Activated CD4-positive, alpha-beta T cell treated with anti-CD3 and anti-CD28 coated beads, Interleukin-2, amount 10 ng/mL, durations not matched to agents 24 days and 14 days (primary cell): Measurements from ENCODE around the gene CA5A. TPM values are rescaled to one million over a fixed set of nuclear protein-coding genes. Genes with fewer than 3 reads are reported as not detected.

Source experiments
- DNase-seq: peaks from one replicate; pipeline ENCODE4 v3.0.0; 2022
- H3K27ac Mint-ChIP-seq: one replicate; pipeline ENCODE4 v1.8.0; 2022; ENCODE audit warnings: mild to moderate bottlenecking, mixed read lengths
- H3K27me3 Mint-ChIP-seq: one replicate; pipeline ENCODE4 v1.8.0; 2022; ENCODE audit warnings: mixed read lengths
- H3K36me3 Mint-ChIP-seq: one replicate; pipeline ENCODE4 v1.8.0; 2022; ENCODE audit warnings: low read depth, mild to moderate bottlenecking, mixed read lengths
- H3K4me1 Mint-ChIP-seq: one replicate; pipeline ENCODE4 v1.8.0; 2021; ENCODE audit warnings: mixed read lengths
- H3K4me3 Mint-ChIP-seq: one replicate; pipeline ENCODE4 v1.8.0; 2022; ENCODE audit warnings: mild to moderate bottlenecking, moderate library complexity, mixed read lengths
- H3K9me3 Mint-ChIP-seq: one replicate; pipeline ENCODE4 v1.8.0; 2021; ENCODE audit warnings: mixed read lengths
- intact Hi-C: fragments of 100-400 bp; cut with micrococcal nuclease; formaldehyde crosslinking; loops from one replicate; pipeline ENCODE4 v1.15.1; 2023
- total RNA-seq: library from RNA; stranded (reverse); gene quantifications from 2 replicates; pipeline ENCODE4 v1.2.3, GENCODE V29; 2022

The CA5A gene
- total RNA-seq, 1 donor from 2014 or later: not detected

GRCh38 chr16:87973717-87974116 lies 37.4 kb upstream of the CA5A start:
- Mint-ChIP-seq H3K36me3 (peaks cover 70% of the 10 kb centered on the region), H3K27me3 (no peaks in the 10 kb centered on the region), H3K9me3 (peaks cover 22% of the 10 kb centered on the region), H3K4me1 (peaks cover 23% of the 10 kb centered on the region), H3K4me3 (no peak overlapping the region), H3K27ac (no peak overlapping the region)
- intact Hi-C loops: no loop called here
- no peak for DNase-seq

- Mint-ChIP-seq H3K27ac (no peak overlapping the region), H3K4me1 (peaks cover 23% of the 10 kb centered on the region), H3K9me3 (peaks cover 22% of the 10 kb centered on the region), H3K4me3 (no peak overlapping the region), H3K36me3 (peaks cover 68% of the 10 kb centered on the region), H3K27me3 (no peaks in the 10 kb centered on the region)
- DNase-seq: no peak
- intact Hi-C loops: no loop called here
Measured at GRCh38 chr16:87971933-87972332, 35.6 kb upstream of the CA5A start.

- Mint-ChIP-seq H3K4me1 (peaks cover 28% of the 10 kb centered on the region), H3K36me3 (peaks cover 56% of the 10 kb centered on the region), H3K9me3 (peaks cover 22% of the 10 kb centered on the region), H3K27me3 (no peaks in the 10 kb centered on the region), H3K27ac (no peak overlapping the region), H3K4me3 (no peak overlapping the region)
- DNase-seq: no peak
- intact Hi-C loops: no loop called here
Measured at GRCh38 chr16:87970186-87970585, 33.9 kb upstream of the CA5A start.

- peaks cover 22% of the 10 kb centered on the region for H3K9me3 Mint-ChIP-seq
- no peak overlapping the region for H3K4me3 Mint-ChIP-seq
- no peak overlapping the region for H3K27ac Mint-ChIP-seq
- peaks cover 50% of the 10 kb centered on the region for H3K36me3 Mint-ChIP-seq
- H3K27me3 Mint-ChIP-seq: no peaks in the 10 kb centered on the region
- H3K4me1 Mint-ChIP-seq: peaks cover 38% of the 10 kb centered on the region
- intact Hi-C loops: no loop called here
- no peak for DNase-seq
Measured at GRCh38 chr16:87968541-87968940, 32.2 kb upstream of the CA5A start.

GRCh38 chr16:87966685-87967185 lies 30.4 kb upstream of the CA5A start:
- intact Hi-C loops: no loop called here
- H3K27ac Mint-ChIP-seq: peak overlapping the region; percentile 72
- peaks cover 37% of the 10 kb centered on the region for H3K36me3 Mint-ChIP-seq
- H3K4me3 Mint-ChIP-seq: peak overlapping the region; percentile 23
- peaks cover 13% of the 10 kb centered on the region for H3K9me3 Mint-ChIP-seq
- H3K4me1 Mint-ChIP-seq: peaks cover 47% of the 10 kb centered on the region
- DNase-seq: peak; percentile 56
- no peaks in the 10 kb centered on the region for H3K27me3 Mint-ChIP-seq

- H3K27me3 Mint-ChIP-seq: no peaks in the 10 kb centered on the region
- peak overlapping the region; percentile 72 for H3K27ac Mint-ChIP-seq
- no peak for DNase-seq
- peaks cover 49% of the 10 kb centered on the region for H3K4me1 Mint-ChIP-seq
- intact Hi-C loops: no loop called here
- peaks cover 34% of the 10 kb centered on the region for H3K36me3 Mint-ChIP-seq
- H3K9me3 Mint-ChIP-seq: peaks cover 7% of the 10 kb centered on the region
- peak overlapping the region; percentile 23 for H3K4me3 Mint-ChIP-seq
Measured at GRCh38 chr16:87966064-87966645, 29.8 kb upstream of the CA5A start.

- Mint-ChIP-seq H3K27me3 (no peaks in the 10 kb centered on the region), H3K9me3 (peaks cover 3% of the 10 kb centered on the region), H3K27ac (peak overlapping the region; percentile 89), H3K4me3 (no peak overlapping the region), H3K4me1 (peaks cover 48% of the 10 kb centered on the region), H3K36me3 (peaks cover 27% of the 10 kb centered on the region)
- DNase-seq: no peak
- intact Hi-C loops: no loop called here
Measured at GRCh38 chr16:87965417-87965816, 29.1 kb upstream of the CA5A start.

GRCh38 chr16:87964049-87964659 lies 27.8 kb upstream of the CA5A start:
- no peak for DNase-seq
- H3K4me1 Mint-ChIP-seq: peaks cover 53% of the 10 kb centered on the region
- H3K4me3 Mint-ChIP-seq: peak overlapping the region; percentile 55
- H3K27ac Mint-ChIP-seq: peak overlapping the region; percentile 89
- no peaks in the 10 kb centered on the region for H3K9me3 Mint-ChIP-seq
- peaks cover 20% of the 10 kb centered on the region for H3K36me3 Mint-ChIP-seq
- no peaks in the 10 kb centered on the region for H3K27me3 Mint-ChIP-seq
- intact Hi-C loops: no loop called here

GRCh38 chr16:87963400-87963799 lies 27.1 kb upstream of the CA5A start:
- Mint-ChIP-seq H3K36me3 (peaks cover 15% of the 10 kb centered on the region), H3K4me3 (peak overlapping the region; percentile 55)

GRCh38 chr16:87961623-87962022 lies 25.3 kb upstream of the CA5A start:
- no peaks in the 10 kb centered on the region for H3K27me3 Mint-ChIP-seq
- peak; percentile 54 for DNase-seq
- peak overlapping the region; percentile 13 for H3K27ac Mint-ChIP-seq
- H3K9me3 Mint-ChIP-seq: no peaks in the 10 kb centered on the region
- intact Hi-C loops: loop anchor here (2.0 kb wide), 1 partner anchor 19 kb away; no protein-coding TSS in a partner anchor
- H3K36me3 Mint-ChIP-seq: peaks cover 21% of the 10 kb centered on the region
- peaks cover 68% of the 10 kb centered on the region for H3K4me1 Mint-ChIP-seq
- H3K4me3 Mint-ChIP-seq: no peak overlapping the region

More at GRCh38 chr16:87963400-87963799, 27.1 kb upstream of the CA5A start:
- intact Hi-C loops: loop anchor here (1.0 to 2.0 kb wide), 2 partner anchors 12 to 17 kb away; partner anchors contain the start of gene BANP
- DNase-seq: peak; percentile 87
- no peaks in the 10 kb centered on the region for H3K27me3 Mint-ChIP-seq
- peaks cover 57% of the 10 kb centered on the region for H3K4me1 Mint-ChIP-seq
- peak overlapping the region; percentile 89 for H3K27ac Mint-ChIP-seq
- no peaks in the 10 kb centered on the region for H3K9me3 Mint-ChIP-seq

- intact Hi-C loops: no loop called here
- no peaks in the 10 kb centered on the region for H3K9me3 Mint-ChIP-seq
- peaks cover 21% of the 10 kb centered on the region for H3K36me3 Mint-ChIP-seq
- no peak overlapping the region for H3K4me3 Mint-ChIP-seq
- no peak for DNase-seq
- H3K27ac Mint-ChIP-seq: no peak overlapping the region
- peaks cover 69% of the 10 kb centered on the region for H3K4me1 Mint-ChIP-seq
- no peaks in the 10 kb centered on the region for H3K27me3 Mint-ChIP-seq
Measured at GRCh38 chr16:87960852-87961251, 24.5 kb upstream of the CA5A start.

GRCh38 chr16:87960296-87960695 lies 24.0 kb upstream of the CA5A start:
- intact Hi-C loops: no loop called here
- Mint-ChIP-seq H3K36me3 (peaks cover 25% of the 10 kb centered on the region), H3K27ac (no peak overlapping the region), H3K27me3 (no peaks in the 10 kb centered on the region), H3K4me1 (peaks cover 72% of the 10 kb centered on the region), H3K4me3 (no peak overlapping the region), H3K9me3 (no peaks in the 10 kb centered on the region)
- DNase-seq: no peak

GRCh38 chr16:87959391-87959990 lies 23.2 kb upstream of the CA5A start:
- DNase-seq: no peak
- Mint-ChIP-seq H3K36me3 (peaks cover 24% of the 10 kb centered on the region), H3K4me1 (peaks cover 70% of the 10 kb centered on the region), H3K27ac (peak overlapping the region; percentile 82), H3K4me3 (peak overlapping the region; percentile 68), H3K9me3 (no peaks in the 10 kb centered on the region), H3K27me3 (no peaks in the 10 kb centered on the region)
- intact Hi-C loops: loop anchor here (5.0 to 10.0 kb wide), 3 partner anchors 478 to 603 kb away; no protein-coding TSS in a partner anchor

GRCh38 chr16:87958632-87959031 lies 22.3 kb upstream of the CA5A start:
- Mint-ChIP-seq H3K36me3 (peaks cover 30% of the 10 kb centered on the region), H3K27me3 (no peaks in the 10 kb centered on the region), H3K4me3 (no peak overlapping the region), H3K9me3 (no peaks in the 10 kb centered on the region), H3K4me1 (peaks cover 70% of the 10 kb centered on the region), H3K27ac (peak overlapping the region; percentile 36)
- intact Hi-C loops: loop anchor here (5.0 to 10.0 kb wide), 3 partner anchors 479 to 604 kb away; no protein-coding TSS in a partner anchor
- DNase-seq: no peak
